Endothelial cell of umbilical vein (primary cell): ENCODE measurements around the gene UNC5C.

Experiments used
- EZH2 ChIP-seq: IDR thresholded peaks from 2 replicates; pipeline ENCODE4 v1.6.1; 2012; ENCODE audit warnings: borderline replicate concordance, low read depth, mild to moderate bottlenecking, moderate library complexity, low read length, inconsistent platforms; ENCODE audit not compliant: severe bottlenecking
- JUN ChIP-seq: IDR thresholded peaks from 2 replicates; pipeline ENCODE4 v1.6.1; 2011; ENCODE audit warnings: borderline replicate concordance, low read depth; ENCODE audit not compliant: insufficient read length, insufficient read depth
- POLR2A ChIP-seq: IDR thresholded peaks from 2 replicates; pipeline ENCODE4 v1.6.1; 2012; ENCODE audit warnings: low read depth, mild to moderate bottlenecking, control low read depth, low read length
- TF ChIP-seq, protein P1 (sequence below), 2 donors: IDR thresholded peaks; 1 replicate in 1 of 2; 2 replicates in 1 of 2; pipeline ENCODE4 v1.5.1; 2011; ENCODE audit warnings: low read length in 2 of 2, mild to moderate bottlenecking in 2 of 2, moderate library complexity in 2 of 2, control low read depth in 1 of 2, inconsistent platforms in 1 of 2, low read depth in 1 of 2; ENCODE audit not compliant: insufficient read depth in 1 of 2; ENCODE audit errors: extremely low read depth in 1 of 2

GRCh38 chr4:95165926-95166524 lies 382.7 kb downstream of the UNC5C start:
- TF ChIP-seq POLR2A: no peak
- TF ChIP-seq, protein P1, sequence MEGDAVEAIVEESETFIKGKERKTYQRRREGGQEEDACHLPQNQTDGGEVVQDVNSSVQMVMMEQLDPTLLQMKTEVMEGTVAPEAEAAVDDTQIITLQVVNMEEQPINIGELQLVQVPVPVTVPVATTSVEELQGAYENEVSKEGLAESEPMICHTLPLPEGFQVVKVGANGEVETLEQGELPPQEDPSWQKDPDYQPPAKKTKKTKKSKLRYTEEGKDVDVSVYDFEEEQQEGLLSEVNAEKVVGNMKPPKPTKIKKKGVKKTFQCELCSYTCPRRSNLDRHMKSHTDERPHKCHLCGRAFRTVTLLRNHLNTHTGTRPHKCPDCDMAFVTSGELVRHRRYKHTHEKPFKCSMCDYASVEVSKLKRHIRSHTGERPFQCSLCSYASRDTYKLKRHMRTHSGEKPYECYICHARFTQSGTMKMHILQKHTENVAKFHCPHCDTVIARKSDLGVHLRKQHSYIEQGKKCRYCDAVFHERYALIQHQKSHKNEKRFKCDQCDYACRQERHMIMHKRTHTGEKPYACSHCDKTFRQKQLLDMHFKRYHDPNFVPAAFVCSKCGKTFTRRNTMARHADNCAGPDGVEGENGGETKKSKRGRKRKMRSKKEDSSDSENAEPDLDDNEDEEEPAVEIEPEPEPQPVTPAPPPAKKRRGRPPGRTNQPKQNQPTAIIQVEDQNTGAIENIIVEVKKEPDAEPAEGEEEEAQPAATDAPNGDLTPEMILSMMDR (IDR thresholded peaks at IDR 0.05; ENCODE audit: extremely low read depth in 1 of 2, insufficient read depth in 1 of 2, low read depth in 1 of 2, low read length in 2 of 2): peak; percentile 31
- TF ChIP-seq JUN: no peak
- no peak for TF ChIP-seq EZH2
